NCI-H82 treated with DMSO at 0.1 percent for 48 hours (cell line): ENCODE measurements around the gene ZDHHC11.
"Not testable (repeated sequence)": the region's sequence is repeated elsewhere in the genome, so short reads cannot be mapped to it uniquely, and the experiment has no call there.

ENCODE experiments used
- DNase-seq: peaks from one replicate; lab custom pipeline; 2025; ENCODE audit not compliant: unreplicated experiment; lab: John Stamatoyannopoulos, UW

Gene ZDHHC11

DNA sequence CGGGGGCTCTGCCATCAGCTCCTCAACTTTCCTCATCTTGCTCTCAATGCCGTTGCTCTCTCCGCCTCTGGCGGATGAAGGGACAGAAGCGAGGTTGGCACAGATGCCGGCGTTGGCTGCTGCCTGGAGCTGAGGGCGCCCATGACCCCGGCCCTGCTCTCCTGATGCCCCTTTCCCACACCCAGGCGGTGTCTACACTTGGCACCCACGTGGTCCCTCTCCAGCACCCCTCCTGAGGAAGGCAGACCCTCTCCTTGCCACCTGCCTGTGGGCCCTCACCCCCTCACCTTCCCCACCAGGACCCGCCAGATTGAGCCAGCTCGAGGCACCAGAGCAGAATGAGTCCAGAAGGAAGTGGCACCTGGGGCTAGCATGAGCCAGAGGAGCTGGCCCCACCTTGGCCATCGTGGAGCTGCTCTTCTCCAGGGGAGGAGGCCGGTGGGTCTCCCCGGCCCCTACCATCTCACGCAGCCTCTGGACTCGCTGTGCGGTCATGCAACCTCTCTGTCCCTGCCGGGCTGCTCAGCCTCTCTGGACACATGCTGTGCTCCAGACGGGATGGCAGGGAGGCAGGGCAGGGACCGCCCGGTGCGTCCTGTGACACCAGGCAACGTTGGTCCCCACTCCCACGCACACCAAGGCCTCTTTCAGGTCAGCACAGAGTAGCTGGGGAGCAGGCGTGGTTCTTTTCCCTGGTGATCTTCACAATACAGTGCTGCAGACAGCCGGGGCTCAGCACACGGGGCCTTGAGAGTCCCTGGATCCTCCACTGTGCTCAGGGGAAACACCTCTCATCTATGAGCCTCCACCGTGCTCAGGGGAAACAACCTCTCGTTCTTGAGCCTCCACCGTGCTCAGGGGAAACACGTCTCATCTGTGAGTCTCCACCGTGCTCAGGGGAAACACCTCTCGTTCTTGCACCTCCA, 4.8 kb downstream of the ZDHHC11 start:
- not testable (repeated sequence) for DNase-seq

GRCh38 chr5:845031-845675, 5.6 kb downstream of the ZDHHC11 start:
- not testable (repeated sequence) for DNase-seq

- not testable (repeated sequence) for DNase-seq
These were observed 6.4 kb downstream of the ZDHHC11 start for GRCh38 chr5:844426-844825.

- DNase-seq, result not testable (repeated sequence)
These were observed 6.9 kb downstream of the ZDHHC11 start for GRCh38 chr5:843926-844325.

DNA sequence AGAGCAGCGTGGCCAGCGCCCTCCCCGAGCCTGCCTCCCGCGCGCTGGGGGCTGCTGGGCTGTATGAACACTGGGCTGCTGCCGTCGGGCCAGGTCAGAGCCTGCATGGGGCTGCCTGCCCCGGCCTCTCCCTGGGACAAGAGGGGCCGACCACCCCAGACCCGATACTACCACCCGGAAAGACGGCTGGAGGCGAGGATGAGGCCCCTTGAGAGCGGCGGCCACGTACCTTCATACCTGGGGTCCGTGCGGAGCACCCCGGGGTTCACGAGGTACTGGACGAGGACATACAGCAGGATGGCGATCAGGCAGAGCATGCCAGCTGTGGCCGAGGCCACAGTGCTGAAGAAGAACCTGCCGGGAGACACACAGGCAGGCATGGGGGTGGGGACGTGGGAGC, 7.4 kb downstream of the ZDHHC11 start:
- not testable (repeated sequence) for DNase-seq

DNA sequence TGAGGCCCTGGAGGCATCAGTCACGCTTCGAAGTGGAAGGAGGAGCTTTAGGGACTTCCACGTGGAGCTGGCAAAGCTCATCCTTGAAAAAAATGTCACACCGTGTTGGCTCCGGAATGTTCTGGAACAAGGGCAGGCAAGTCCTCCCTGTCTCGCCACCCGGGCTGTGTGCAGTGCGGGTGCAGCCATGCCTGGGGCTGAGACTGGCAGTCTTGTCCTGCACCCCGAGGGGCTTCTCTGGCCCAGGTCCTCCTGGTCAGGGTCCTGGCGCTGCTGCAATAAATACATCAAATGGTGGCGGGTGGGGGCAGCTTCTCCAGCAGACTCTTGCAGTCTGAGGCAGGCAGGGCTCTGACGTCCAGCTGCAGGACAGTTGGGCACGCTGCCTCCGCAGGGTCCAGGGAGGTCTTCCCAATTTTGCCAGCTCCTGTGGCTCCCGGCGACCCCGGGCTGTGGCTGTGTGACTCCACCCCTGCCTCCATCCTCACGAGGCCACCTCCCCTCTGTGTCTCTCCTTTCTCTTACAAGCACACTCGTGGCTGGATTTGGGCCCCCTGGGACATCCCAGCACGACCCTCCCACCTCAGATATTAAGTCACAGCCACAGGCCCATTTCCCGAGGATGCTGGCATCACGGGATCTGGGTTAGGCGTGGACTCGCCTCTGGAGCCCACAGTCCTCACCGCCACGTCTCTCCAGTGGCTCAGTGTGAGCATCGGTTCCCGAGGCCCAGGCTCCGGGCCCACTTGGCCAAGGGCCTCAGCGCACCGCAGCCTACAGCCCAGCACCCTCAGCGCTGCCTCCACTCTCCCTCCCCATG, 8.2 kb downstream of the ZDHHC11 start:
- DNase-seq, result not testable (repeated sequence)

DNA sequence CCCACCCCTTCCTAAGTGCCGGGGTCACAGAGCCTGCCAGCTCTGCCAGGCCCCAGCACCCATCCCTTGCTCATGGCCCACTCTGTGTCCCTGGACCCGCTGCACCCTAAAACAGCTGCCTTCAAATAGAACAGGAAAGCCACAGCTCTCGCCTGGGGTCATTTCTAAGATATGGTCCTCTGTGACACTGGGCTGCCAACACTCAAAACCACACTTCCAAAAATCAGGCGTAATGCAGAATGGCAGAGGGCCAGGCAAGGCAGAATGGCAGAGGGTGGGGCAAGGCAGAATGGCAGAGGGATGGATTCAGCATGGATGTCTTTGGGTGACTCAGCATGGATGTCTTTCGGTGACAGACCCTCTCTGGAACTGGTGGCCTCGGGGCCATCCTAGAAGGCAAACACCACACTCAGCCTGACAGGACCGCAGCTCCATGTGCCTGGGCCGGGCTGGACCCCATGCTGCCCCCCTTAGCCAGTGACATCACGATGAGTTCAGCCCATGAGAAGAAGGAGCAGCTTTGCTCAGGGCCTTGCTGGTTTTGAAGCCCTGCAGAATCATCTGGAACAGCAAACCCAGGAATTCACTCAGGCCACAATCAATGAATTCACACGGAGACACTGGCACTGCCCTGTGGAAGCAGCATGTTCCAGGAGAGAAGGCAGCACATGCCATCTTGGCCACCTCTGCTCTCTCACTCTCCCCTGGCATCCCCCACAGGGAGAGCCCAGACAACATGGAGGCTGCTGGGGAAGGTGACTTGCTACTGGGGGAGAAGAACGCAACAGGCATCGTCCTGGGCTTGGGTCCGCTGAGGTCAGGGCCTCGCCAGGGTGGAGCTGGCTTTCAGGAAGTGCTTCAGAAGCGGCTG, 9.0 kb downstream of the ZDHHC11 start:
- not testable (repeated sequence) for DNase-seq

DNA sequence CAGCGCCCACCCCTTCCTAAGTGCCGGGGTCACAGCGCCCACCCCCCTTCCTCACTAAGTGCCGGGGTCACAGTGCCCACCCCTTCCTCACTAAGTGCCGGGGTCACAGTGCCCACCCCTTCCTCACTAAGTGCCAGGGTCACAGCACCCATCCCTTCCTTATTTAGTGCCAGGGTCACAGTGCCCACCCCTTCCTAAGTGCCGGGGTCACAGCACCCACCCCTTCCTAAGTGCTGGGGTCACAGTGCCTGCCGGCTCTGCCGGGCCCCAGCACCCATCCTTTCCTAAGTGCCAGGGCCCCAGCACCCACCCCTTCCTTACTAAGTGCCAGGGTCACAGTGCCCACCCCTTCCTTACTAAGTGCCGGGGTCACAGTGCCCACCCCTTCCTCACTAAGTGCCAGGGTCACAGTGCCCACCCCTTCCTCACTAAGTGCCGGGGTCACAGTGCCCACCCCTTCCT, 9.8 kb downstream of the ZDHHC11 start:
- not testable (repeated sequence) for DNase-seq

DNA sequence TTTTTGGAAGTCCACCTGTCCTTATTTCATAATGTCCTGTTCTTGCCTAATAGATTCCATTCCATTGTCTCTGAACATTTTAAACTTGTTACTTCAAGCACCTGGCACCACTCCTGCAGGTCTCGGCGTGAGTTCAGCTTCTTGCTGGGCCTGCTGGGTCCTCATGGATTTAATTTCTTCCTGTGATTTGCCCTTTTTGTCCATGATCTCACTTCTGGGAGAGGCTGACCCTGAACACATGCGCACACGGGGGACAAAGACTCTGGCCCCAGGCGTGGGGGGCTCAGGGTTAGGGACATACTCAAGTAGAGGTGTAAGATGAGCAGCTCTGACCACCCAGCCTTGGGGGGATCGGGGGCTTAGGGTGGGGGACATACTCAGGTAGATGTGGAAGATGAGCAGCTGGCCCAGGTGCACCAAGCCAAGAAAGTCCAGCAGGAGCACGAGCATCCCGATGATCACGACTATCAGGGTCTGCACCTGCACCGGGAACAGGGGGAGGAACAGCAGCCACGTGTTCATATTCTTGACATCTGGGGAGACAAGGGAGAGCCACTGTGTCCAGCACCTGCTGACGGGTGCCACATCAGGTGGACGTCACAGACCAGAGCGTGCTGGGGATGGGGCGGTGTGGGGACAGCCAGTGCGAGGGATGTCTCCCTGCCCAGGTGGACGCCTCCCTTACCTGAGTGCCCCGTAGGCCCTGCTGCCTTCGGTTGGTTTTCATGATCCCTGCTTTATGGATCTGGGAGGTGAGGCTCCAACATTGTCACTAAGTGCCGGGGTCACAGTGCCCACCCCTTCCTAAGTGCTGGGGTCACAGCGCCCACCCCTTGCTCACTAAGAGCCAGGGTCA, 10.4 kb downstream of the ZDHHC11 start:
- not testable (repeated sequence) for DNase-seq

DNA sequence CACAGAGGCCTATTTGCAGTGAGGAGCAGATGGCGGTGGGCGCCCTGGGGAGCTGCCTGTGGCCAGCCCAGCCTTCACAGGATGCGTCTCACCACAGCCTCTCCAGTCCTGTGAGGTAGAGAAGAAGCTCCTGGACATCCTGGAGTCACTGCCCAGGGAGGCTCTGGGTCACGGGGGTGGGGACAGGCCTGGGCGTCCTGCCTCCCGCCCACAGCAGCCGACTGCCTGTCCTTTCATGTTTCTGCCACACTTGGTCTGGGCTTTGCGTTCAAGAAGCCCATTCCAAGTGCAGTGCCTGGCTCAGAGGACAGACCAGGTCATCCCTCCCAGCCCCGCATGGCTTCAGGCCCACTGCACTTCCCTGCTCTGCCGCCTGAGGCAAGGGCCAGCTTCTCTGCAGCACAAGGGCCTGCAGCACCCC, 12.3 kb downstream of the ZDHHC11 start:
- not testable (repeated sequence) for DNase-seq

DNA sequence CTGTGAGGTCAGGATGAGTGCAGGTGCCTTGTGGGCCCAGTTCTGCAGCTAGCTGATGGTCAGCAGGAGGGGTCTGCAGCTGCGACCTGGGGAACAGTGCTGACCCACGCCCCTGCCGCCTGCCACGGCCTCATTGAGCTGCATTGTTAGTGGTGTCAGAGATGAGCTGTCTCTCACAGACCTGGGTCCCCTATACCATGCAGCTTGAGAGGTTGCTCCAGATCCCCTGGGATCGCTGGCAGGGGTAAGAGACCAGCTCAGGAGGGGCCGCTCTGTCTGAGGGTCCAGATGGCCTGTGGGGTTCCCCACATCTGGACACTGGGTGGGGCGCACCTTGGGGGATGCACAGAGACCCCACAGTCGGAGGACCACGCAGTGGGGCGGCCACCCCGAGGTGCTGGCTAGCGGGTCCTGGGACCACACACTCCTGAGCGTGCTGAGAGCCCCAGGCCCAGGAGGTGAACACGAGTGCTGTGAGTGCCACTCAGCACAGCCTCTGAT, 13.1 kb downstream of the ZDHHC11 start:
- not testable (repeated sequence) for DNase-seq

DNA sequence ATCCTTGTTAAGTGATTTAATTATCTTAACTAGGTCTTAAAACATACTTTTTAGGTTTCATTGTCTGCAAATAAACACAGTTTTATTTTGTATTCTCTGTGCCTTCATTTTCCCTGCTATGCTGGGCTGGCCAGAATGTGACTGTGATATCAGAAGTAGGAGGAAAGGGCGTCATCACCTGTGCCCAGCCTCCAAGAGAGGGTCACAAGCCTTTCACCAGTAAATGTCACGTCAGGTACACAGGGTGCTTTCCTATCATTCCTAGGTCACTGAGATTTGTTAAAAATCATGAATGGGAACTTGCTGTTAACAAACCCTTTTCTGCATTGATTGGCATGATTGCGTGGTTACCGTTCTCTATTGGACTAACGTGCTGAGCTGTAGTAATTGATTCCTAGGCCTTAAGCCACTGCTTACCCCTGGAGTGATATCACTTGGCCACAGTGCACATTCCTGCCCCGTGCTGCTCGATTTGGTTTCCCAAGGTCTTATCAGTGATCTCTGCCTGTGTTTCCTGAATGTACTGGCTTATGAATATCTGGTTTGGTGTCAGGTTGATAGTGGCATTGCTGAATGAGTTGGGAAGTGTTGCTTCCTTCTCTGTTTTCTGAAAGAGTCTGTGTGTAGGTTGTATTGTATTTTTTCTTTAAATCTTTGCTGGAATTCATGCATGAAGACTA, 14.7 kb downstream of the ZDHHC11 start:
- not testable (repeated sequence) for DNase-seq

- DNase-seq, result not testable (repeated sequence)
These were observed 16.8 kb downstream of the ZDHHC11 start for GRCh38 chr5:834013-834412.

DNA sequence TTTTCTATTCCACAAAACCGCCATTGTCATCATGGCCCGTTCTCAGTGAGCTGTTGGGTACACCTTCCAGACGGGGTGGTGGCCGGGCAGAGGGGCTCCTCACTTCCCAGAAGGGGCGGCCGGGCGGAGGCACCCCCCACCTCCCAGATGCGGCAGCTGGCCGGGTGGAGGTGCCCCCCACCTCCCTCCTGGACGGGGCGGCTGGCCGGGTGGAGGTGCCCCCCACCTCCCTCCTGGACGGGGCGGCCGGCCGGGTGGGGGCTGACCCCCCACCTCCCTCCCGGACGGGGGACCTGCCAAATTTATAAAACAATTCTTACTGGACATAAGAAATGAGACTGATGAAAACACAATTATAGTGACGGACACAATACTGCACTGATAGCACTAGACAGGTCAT, 22.6 kb downstream of the ZDHHC11 start:
- not testable (repeated sequence) for DNase-seq

DNA sequence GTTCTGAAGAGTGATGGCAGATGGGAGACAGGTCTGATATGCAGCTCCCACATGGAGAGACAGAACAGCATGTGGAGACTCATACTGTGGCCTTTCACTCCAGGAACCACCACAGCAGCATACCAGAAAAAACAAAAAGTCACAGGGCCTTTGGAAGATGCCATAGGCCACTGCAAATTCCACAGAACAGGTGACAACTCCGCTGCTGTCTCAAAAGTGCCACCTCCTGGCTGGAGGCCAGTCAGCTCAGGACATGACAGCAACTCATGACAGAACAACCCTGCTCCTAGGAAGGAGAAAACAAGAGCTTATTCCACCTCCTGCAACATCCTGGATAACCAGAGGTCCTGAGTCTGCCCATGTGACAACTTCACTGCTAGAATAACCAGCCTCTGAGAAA, 25.2 kb downstream of the ZDHHC11 start:
- DNase-seq, result not testable (repeated sequence)

- no peak for DNase-seq
These were observed 29.3 kb downstream of the ZDHHC11 start for GRCh38 chr5:821504-821903.

- DNase-seq, result no peak
These were observed 30.5 kb downstream of the ZDHHC11 start for GRCh38 chr5:820245-820644.

- no peak for DNase-seq
These were observed 31.7 kb downstream of the ZDHHC11 start for GRCh38 chr5:819078-819477.
